ENCODE measurements around the gene MUCL3. TPM values are rescaled to one million over a fixed set of nuclear protein-coding genes. Genes with fewer than 3 reads are reported as not detected.

The MUCL3 gene
- total and polyA plus RNA-seq, 2 of the 8 experiments (the other 6 are each of a cell fraction or from before 2014, with no cell fraction given) = 0.15 to 0.37 TPM

DNA sequence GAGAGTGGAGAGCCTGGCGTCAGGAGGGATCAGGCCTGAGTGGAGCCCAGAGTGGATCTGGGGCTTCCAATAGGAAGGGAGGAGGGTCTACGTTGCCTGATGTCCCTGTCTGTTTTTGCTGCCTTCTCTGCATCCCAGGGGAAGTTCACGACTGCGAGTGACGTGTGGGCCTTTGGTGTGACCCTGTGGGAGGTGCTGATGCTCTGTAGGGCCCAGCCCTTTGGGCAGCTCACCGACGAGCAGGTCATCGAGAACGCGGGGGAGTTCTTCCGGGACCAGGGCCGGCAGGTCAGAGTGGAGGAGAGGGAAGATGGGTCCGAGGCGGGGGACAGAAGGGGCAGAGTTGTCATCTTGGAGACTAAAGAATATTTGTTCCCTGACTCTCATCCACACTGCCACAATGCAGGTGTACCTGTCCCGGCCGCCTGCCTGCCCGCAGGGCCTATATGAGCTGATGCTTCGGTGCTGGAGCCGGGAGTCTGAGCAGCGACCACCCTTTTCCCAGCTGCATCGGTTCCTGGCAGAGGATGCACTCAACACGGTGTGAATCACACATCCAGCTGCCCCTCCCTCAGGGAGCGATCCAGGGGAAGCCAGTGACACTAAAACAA lies 41.9 kb upstream of the MUCL3 start (continued):
- TF ChIP-seq TBP (IDR thresholded peaks at IDR 0.05; ENCODE audit: low read depth, low read length) (no peak), NANOG (IDR thresholded peaks at IDR 0.05; ENCODE audit: insufficient read depth, low read depth, low read length, poor library complexity, severe bottlenecking) (no peak), FOSL1 (IDR thresholded peaks at IDR 0.05; ENCODE audit: insufficient read depth, low read depth, low read length) (no peak), TCF12 (IDR thresholded peaks at IDR 0.05; ENCODE audit: low read depth, low read length) (no peak), NRF1 (IDR thresholded peaks at IDR 0.05; ENCODE audit: low read depth, low read length) (no peak)

Data from H1 (cell line).